OCI-LY7 (cell line): ENCODE data around the gene HMGA1.

ENCODE experiments used
- CTCF ChIP-seq: fragments of 200-600 bp; sonication (generic); conservative IDR thresholded peaks from 2 replicates; pipeline ENCODE4 v1.5.1; 2014; ENCODE audit warnings: mild to moderate bottlenecking, antibody characterized with exemption, low read length, moderate library complexity, mixed read lengths
- EZH2phosphoT487 ChIP-seq: fragments of 200-600 bp; sonication (generic); IDR thresholded peaks from 2 replicates; pipeline ENCODE4 v1.6.1; 2018; ENCODE audit warnings: low read depth, borderline replicate concordance, mild to moderate bottlenecking, mixed run types, antibody characterized with exemption, low read length, moderate library complexity, mixed read lengths

GRCh38 chr6:34247481-34248197 is 11.0 kb downstream of the HMGA1 start:
- TF ChIP-seq CTCF (no peak), EZH2phosphoT487 (no peak)
